Cortex of kidney (tissue), 1 donor: Measurements from ENCODE around the gene GDI2.
"Not testable (repeated sequence)": the region's sequence is repeated elsewhere in the genome, so short reads cannot be mapped to it uniquely, and the experiment has no call there.

Source experiments
- DNase-seq: peaks from one replicate; lab custom pipeline; 2025; lab: John Stamatoyannopoulos, UW

The GDI2 gene

DNA sequence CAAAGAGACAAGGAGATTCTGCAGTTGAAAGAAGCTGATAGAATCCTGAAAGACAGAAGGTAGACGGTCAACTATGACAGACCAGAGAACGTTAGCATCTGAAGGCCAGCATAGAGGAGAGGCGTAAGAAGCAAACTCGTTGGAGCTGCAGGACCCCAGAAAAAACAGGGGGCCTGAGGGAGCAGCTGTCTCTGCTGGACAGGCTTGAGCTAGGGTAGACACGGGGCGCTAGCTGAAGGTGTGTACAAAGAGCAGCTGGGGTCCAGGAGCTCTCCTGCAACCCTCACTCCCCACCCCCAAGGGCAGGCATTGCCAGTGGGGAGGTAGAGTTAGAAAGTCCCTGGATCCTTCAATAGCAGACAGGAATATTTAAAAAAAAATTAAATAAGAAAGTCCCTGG, 14.6 kb upstream of the GDI2 start:
- no peak for DNase-seq

DNA sequence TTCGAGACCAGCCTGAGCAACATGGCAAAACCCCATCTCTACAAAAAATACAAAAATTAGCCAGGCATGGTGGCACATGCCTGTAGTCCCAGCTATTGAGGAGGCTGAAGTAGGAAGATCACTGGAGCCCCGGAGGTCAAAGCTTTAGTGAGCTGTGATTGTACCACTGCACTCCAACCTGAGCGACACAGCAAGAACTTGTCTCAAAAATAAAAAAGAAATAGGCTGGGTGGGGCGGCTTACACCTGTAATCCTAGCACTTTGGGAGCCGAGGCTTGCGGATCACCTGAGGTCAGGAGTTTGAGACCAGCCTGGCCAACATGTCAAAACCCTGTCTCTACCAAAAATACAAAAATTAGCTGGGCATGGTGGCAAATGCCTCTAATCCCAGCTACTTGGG, 13.3 kb upstream of the GDI2 start:
- not testable (repeated sequence) for DNase-seq

DNA sequence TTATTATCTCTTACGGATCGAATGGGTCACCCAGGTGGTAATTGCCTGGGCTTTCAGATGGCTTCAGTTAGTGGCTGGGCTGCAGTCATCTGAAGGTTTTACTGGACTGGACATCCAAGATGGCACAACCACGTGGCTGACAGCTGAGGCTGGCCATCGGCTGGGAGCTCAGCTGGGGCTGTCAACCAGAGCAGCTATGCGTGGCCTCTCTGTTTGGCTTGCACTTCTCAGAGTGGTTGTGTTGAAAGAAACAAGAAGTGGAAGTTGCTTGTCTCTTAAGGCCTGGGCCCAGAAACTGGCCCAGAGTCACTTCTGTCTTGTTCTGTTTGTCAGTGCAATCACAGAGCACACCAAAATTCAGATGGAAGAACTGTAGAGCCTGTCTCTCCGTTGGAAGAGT, 5.7 kb upstream of the GDI2 start:
- DNase-seq, result no peak

DNA sequence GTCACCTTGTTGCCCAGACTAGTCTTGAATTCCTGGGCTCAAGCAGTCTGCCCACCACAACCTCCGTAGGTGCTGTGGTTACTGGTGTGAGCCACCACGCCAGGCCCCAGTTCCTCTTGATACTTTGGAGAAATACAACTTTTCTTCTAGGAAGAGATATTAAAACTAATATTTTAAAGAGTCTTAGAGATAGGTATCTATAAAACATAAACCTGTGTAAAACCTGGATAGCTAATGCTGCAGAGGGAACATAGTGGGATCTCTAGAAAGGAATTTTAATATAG, 4.8 kb upstream of the GDI2 start:
- no peak for DNase-seq

DNA sequence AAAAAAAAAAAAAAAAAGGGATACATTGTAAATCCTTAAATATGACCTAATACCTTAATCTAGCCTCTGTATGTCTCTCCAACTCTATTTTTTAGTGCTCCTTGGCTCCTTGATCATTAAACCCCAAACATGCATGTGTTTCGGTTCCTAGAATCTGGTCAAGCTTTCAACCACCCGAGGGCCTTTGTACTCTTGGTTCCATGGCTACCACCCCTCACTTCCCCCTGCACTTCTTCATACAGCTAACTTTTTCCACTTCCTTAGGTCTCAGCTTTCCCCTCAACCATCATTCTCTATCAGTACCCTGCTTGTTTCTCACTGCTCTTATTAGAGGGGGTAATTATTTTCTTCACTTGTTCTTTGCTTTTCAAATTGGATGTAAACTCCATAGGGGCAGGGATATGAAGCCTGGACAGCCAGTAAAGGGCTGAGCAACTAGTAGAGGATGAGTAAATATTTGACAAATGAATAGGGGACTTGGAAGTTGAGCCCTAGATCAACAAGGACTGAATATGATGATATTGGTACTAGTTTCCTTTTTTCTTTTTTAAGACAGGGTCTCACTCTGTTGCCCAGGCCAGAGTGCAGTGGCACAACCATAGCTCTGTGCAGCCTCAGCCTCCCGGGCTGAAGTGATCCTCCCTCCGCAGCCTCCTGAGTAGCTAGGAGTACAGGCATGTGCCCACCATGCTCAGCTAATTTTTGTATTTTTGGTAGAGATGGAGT, 4.3 kb upstream of the GDI2 start:
- DNase-seq, result no peak

DNA sequence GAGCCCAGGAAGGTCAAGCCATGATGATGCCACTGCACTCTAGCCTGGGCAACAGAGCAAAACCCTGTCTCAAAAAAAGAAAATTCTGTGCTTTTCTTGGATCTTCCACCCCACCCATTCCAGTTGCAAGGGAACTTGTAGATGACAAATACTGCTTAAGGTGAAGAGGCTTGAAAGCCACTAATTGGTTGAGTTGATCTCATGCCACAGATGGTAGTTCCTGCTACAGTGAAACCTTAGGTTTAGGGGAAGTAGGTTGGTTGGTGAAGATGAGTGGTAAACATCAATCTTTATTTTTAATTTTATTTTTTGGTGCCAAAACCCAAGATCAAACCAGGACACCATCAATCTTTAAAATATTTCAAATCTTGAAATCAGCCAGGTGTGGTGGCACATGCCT, 2.9 kb upstream of the GDI2 start:
- no peak for DNase-seq

DNA sequence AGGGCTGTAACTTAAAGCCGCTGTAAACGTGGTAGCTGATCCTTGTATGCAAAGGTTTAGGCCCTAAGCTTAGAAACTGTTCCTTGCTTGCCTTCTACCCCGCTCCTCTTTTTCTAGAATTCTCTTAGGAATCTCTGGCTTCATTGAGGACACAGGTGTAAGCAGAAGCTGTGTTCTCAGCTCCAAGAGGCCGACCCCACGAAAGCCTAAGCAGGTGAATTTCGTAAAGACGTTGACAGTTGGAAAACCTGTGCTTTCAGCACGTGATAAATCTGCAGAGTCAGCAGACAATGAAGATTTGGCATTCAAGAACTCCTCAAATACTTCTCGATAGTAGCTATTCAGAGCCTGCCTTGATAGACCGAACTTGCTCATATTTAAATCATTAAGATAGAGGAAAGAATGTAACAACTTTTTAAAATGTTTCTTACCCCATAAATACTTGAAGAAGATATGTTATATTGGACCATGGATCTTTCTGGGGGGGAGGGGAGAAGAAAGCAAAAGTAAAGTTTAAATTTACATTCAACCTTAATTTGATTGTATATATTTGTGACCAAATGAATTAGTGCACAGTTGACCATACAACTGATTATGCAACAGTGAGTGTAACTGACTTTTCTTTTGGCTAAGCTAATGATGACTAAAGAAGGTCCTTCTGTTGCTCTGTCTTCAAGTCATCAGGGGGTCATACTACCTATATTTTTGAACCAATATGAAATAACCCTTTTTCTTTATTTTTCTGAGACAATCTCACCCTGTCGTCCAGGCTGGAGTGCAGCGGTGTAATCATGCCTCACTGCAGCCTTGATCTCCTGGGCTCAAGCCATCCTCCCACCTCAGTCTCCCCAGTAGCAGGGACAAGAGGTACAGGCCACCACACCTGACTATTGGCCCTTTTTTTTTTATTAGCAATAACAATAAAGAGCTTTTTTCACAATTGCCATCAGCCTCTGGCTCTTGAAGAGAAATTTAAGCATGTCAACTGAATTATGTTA, 1.2 kb upstream of the GDI2 start:
- no peak for DNase-seq

DNA sequence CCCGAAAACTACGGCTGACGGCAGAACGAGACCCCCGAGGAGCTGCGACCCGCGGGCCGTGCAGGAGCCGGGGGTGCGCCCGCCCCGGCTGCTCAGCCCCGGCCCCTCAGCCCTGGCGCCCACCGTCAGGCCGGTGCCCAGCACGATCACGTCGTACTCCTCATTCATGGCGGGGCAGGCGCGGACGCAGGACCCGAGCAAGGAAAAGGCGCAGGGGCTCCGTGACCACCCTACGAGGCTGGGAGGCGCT, 218 bp downstream of the GDI2 start:
- DNase-seq, result no peak

DNA sequence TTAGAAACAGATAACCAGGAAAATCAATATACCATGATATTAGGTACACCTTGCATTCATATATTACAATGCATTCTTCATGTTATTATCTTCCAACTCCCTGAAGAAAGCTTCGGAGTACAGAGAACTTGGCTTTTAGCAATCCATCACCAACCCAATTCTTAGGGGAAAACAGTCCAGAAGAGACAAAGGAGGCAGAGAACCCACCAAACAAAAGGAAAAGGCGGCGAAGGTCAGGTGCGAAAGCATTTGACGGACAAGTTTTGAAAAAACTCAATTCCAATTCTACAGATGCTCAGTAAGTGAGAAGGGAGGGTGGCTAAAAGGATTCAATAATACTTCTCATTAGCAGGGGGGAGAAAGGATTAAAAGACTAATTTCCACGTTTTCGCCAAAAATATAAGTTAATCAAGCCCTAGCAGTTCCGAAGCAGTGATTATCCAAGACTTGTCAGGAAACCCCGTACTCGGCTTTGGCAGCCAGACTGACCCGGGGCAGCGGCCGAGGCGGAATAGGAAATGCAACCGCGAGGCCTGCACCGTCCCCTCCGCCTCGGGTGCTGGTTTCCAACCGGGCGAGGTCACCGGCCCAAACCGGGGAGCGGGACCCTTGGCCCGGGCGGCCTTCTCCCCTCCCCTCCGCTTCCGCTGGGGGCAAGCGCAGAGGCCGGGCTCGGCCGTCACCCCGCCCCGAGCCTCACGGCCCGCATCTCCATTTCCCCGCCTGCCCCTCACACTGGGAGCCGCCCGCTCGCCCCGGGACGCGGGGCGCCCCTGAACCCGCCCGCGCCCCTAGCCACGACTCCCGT, 747 bp downstream of the GDI2 start:
- no peak for DNase-seq

DNA sequence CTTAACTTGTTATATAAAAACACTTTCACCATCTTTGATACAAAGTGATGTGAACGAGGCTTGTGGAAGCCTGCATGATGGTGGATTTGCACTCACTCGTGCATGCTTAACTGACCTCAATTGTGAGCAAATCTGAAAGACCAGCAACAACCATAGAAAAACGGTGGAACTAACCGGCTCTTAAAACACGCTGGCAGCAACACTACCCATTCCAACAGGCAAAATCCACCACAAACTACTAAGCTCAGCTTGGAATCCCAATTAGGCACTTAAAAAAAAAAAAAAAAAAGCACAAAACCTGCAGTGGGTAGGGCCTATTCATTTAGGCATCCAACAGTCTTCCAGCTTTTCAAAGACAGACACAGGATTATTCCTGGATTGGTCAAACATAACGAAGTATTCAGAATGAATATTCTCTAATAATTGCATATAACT, 1.8 kb downstream of the GDI2 start:
- DNase-seq, result no peak

DNA sequence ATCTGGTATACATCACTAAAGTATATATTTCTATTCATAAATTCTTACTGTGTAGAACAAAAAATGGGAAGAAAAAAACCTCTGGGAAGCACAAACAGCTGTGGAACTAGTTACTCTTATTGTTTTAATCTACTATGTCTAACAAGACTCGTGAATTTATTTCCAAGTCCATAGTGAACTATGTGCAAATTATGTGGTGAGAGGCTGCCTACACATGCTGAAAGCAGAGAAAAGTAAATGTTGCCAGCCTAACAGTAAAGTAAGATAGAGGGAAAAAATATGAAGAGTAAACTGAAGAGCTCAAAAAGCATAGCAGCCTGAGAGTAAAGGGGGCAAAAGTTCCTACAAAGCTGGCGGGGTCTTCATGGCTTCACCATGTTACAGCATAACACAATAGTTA, 3.0 kb downstream of the GDI2 start:
- no peak for DNase-seq

DNA sequence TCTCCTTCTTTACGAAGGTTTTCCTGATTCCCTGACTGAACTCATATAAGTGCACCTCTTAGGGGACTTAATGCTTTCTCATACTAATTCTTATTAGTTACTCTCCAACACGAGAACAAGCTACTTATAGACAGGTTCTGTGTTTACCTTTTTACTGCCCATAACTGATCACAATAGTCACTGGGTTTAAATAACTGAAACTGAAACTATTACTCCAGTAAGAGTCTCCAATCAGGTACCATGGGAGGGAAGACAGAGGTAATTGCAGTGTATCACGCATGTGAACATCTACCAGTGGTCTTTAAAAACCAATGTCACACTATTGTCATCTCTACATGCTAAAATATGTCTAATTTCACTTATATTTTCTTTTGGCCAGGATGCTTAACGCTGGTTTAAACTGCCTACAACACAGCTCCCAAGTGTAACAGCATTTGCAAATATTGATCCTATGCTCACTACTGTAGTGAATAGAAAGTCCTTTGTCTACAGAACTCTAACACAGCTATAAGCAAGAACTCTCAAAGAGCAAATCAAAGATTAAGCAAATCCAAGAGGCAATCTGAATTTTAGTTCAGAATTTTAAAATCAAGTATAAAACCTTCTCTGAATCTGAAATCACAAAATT, 3.6 kb downstream of the GDI2 start:
- no peak for DNase-seq

DNA sequence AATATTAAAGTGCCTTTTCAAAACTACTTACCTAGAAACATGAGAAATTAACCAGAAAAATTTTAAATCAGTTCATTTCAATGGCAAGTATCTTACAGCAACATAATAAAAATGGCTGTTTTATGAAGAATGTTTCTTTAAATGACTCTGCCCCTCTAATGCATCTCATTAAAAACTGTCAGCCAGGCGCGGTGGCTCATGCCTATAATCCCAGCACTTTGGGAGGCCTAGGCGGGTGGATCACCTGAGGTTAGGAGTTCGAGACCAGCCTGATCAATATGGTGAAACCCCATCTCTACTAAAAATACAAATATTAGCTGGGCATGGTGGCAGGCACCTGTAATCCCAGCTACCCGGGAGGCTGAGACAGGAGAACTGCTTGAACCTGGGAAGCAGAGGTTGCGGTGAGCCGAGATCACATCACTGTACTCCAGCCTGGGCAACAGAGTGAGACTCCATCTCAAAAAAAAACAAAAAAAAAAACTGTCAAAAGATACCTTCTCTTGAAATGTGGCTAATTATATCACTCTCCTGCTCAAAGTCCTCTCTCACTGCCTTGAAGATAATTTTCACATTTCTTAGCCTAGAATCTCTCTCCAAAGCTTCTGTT, 4.3 kb downstream of the GDI2 start:
- DNase-seq, result not testable (repeated sequence)

DNA sequence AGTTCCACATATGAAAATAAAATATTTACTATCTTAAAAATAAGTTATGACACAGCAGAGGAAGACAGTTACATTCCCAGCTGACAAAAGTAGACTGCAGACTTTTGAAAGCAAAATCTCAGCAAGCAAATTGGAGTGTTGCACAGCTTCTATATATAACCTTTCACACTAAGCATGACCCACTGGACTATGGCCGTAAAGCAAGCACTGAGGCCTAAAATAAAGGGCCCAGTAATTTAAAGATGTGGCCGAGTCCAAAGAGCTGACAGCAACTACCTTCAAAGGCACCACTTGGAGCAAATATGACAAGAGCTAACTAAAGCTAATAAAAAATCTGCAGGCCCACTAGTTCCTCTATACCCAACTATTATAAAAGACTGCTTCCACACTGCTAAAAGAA, 6.5 kb downstream of the GDI2 start:
- DNase-seq, result no peak

DNA sequence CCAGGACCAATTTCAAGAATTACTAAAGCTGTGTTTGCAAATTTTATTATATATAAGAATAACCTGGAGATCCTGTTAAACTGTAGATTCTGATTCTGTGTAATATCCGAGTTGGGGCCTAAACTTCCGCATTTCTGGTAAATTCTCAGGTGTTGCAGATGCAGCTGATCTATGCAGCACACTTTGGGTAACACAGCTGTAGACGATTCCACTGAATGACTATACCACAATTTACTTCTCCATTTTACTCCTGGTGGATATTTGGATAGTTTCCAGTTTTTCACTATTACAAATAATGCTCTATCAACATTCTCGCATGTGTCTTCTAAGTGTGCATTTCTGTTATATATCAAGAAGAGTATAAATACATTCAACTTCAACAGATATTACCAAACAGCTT, 7.5 kb downstream of the GDI2 start:
- DNase-seq, result no peak

DNA sequence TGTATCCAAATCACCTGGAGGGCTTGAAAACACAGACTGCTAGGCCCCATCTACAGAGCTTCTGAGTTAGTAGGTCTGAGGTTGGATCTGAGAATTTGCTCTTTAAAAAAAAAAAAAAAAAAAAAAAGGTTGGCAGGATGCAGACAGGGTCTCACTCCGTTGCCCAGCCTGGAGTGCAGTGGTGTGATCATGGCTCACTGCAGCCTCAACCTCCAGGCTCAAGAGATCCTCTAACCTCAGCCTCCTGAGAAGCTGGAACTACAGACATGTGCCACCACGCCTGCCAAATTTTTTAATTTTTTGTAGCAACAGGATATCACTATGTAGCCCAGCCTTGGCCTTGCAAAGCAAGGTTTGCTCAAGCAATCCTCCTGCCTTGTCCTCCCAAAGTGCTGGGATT, 8.0 kb downstream of the GDI2 start:
- DNase-seq, result no peak

DNA sequence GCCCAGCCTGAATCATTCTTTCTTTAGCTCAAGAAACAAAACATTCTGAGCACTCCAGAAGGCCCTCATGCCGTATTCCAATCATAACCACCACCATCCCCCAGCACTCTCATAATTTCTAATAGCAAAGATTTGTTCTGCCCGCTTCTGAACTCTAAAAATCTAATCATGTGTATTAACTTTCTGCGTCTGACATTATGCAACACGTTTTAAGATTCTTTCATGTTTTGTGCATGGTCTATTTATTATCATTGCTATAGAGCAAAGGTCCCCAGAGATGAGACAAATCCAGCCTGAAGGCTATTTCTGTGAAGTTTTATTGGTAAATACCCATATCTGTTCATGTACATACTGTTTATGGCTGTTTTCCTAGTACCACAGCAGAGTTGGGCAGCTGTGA, 8.8 kb downstream of the GDI2 start:
- DNase-seq, result no peak

DNA sequence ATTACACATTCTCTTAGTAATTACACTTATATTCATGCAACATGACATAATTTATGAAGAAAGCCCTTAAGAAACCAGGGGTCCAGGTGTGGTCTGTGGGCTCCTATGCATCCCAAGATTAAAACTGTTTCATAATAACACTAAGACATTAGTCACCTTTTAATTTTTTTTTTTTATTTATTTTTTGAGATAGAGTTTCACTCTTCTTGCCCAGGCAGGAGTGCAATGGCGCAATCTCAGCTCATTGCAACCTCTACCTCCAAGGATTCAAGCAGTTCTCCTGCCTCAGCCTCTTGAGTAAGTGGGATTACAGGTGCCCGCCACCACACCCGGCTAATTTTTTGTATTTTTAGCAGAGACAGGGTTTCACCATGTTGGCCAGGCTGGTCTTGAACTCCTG, 12.5 kb downstream of the GDI2 start:
- DNase-seq, result no peak

DNA sequence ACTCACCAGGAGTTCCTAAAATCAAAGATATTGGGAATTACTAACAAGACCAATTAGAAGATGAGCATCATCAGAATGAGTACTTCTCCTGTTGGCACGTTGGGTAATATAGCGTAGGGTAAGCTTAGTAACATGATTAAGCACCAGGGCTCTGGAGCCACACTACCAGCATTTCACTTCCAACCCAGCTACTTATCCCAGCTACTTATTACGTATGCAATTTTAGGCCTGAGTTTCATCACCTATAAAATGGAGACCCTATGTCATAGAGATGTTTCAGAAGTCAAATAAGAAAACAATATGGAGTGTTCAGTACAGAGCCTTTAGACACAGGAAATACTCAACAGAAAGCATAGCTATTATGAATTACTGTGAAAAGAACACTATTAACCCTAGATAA, 19.0 kb downstream of the GDI2 start:
- no peak for DNase-seq

DNA sequence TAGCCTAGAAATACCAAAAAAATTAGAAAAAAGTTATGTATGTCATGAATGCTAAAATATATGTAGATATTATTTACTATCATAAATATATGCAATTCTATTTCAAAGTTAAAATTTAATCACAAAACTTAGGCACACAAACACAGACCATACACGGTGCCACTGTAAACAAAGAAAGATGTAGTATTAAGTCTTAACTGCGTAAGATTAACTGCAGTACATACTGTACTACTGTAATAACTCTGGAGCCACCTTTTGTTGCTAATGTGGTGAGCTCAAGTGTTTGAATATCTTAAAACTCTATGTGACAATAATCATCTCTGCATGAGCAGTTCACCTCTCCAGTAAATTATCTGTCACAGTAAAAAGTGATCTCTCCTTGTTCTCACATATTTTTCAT, 23.6 kb downstream of the GDI2 start:
- DNase-seq, result no peak

DNA sequence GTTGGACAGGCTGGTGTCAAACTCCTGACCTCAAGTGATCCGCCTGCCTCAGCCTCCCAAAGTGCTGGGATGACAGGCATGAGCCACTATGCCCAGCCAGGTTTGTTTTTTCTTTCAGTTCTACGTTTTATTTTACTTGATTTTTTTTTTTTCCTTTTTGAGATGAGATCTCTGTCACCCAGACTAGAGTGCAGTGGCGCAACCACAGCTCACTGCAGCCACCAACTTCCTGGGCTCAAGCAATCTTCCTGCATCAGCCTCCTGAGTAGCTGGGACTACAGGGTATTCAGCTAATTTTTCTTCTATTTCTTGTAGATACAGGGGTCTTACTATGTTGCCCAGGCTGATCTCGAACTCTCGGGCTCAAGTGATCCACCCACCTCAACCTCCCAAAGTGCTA, 24.3 kb downstream of the GDI2 start:
- DNase-seq, result no peak

DNA sequence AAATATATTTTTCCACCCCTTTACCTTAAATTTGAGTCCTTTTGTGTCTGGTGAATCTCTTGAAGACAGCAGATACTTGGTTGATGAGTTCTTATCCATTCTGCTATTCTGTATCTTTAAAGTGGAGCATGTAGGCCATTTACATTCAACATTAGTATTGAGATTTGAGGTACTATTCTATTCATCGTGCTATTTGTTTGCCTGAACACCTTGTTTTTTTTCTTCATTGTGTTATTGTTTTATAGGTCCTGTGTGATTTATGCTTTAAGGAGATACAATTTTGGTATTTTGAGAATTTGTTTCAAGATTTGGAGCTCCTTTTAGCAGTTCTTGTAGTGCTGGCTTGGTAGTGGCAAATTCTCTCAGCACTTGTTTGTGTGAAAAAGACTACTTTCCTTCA, 29.9 kb downstream of the GDI2 start:
- DNase-seq, result no peak
